Hepatocyte (in vitro differentiated cells): ENCODE measurements around the gene ARHGEF10L. TPM values are rescaled to one million over a fixed set of nuclear protein-coding genes. Genes with fewer than 3 reads are reported as not detected.

Experiments used
- DNase-seq: peaks from one replicate; pipeline ENCODE4 v3.0.0-alpha.2; 2016; ENCODE audit warnings: low spot score
- H2AFZ ChIP-seq: fragments of 200-600 bp; sonication (generic); 2 replicates; pipeline ENCODE4 v1.6.0; 2016; ENCODE audit warnings: antibody characterized with exemption, mild to moderate bottlenecking
- H3K27ac ChIP-seq: fragments of 200-600 bp; sonication (generic); 2 replicates; pipeline ENCODE4 v1.5.1; 2016; ENCODE audit warnings: mild to moderate bottlenecking
- H3K27me3 ChIP-seq: fragments of 200-600 bp; sonication (generic); 2 replicates; pipeline ENCODE4 v1.6.1; 2016
- H3K36me3 ChIP-seq: fragments of 200-600 bp; sonication (generic); replicated peaks from 2 replicates; pipeline ENCODE4 v1.5.1; 2016; ENCODE audit warnings: low read depth; ENCODE audit not compliant: insufficient read depth
- H3K4me1 ChIP-seq: fragments of 200-600 bp; sonication (generic); 2 replicates; pipeline ENCODE4 v1.5.1; 2016; ENCODE audit warnings: mild to moderate bottlenecking, moderate library complexity; ENCODE audit not compliant: insufficient read depth
- H3K4me2 ChIP-seq: fragments of 200-600 bp; sonication (generic); 2 replicates; pipeline ENCODE4 v1.6.0; 2016
- H3K4me3 ChIP-seq: fragments of 200-600 bp; sonication (generic); 2 replicates; pipeline ENCODE4 v1.5.1; 2016; ENCODE audit warnings: mild to moderate bottlenecking
- H3K79me2 ChIP-seq: fragments of 200-600 bp; sonication (generic); 2 replicates; pipeline ENCODE4 v1.6.0; 2017; ENCODE audit warnings: mild to moderate bottlenecking
- H3K9me2 ChIP-seq: fragments of 200-600 bp; sonication (generic); replicated peaks from 2 replicates; pipeline ENCODE4 v1.6.0; 2017; ENCODE audit warnings: mild to moderate bottlenecking; ENCODE audit not compliant: insufficient read depth
- H3K9me3 ChIP-seq: fragments of 200-600 bp; sonication (generic); 2 replicates; pipeline ENCODE4 v1.5.1; 2016; ENCODE audit warnings: low read depth, mild to moderate bottlenecking
- H4K20me1 ChIP-seq: fragments of 200-600 bp; sonication (generic); 2 replicates; pipeline ENCODE4 v1.6.0; 2016; ENCODE audit warnings: mild to moderate bottlenecking; ENCODE audit not compliant: insufficient read depth, poor library complexity, severe bottlenecking
- CTCF ChIP-seq: fragments of 200-600 bp; sonication (generic); IDR thresholded peaks from 2 replicates; pipeline ENCODE4 v1.5.1; 2016; ENCODE audit warnings: antibody characterized with exemption, mild to moderate bottlenecking; ENCODE audit not compliant: poor library complexity
- EZH2 ChIP-seq: fragments of 200-600 bp; sonication (generic); IDR thresholded peaks from 2 replicates; pipeline ENCODE4 v1.6.1; 2016; ENCODE audit warnings: antibody characterized with exemption, mild to moderate bottlenecking, borderline replicate concordance
- EZH2phosphoT487 ChIP-seq: fragments of 200-600 bp; sonication (generic); IDR thresholded peaks from one replicate; pipeline ENCODE4 v1.6.1; 2018; ENCODE audit warnings: antibody characterized with exemption, mild to moderate bottlenecking, low read depth, moderate library complexity; ENCODE audit not compliant: unreplicated experiment, severe bottlenecking
- WGBS: methylation state at CpG from one replicate; pipeline ENCODE4 v1.1.6; 2016; ENCODE audit warnings: low lambda C conversion rate; ENCODE audit errors: missing lambda C conversion rate; 5-methylcytosine and 5-hydroxymethylcytosine counted together
- polyA plus RNA-seq: library from polyadenylated mRNA; unstranded; fragments of >200 nt; fragmentation: Nextera tagmentation; extraction: Ambion mirVana; gene quantifications from 2 replicates; pipeline ENCODE4 v1.2.1, GENCODE V29; 2016
- total RNA-seq: library from RNA; depleted of rRNA; stranded (reverse); fragments of >200 nt; gene quantifications from 2 replicates; pipeline ENCODE4 v1.2.3, GENCODE V29; 2014

The ARHGEF10L gene
- total and polyA plus RNA-seq, 2 experiments from 2014 or later: 40.4 to 48.3 TPM

DNA sequence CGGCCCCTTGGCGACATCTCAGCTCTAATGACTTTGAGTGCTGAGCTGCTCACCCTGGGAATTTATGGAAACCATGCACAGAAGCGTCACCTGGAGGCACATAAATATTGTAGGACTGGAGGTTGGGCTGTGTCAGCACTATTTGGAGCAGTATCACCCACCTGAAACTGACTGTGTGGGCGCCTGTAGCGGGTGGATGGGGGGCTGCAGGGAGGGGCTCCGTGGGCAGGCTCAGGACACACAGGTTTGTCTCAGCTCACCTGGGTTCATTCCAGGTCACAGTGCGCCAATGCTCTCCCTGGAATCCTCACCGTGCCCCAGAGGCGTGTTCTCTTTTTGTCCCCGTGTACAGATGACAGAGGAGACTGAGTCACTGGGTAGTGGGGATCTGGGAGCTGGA, 140.8 kb downstream of the ARHGEF10L start:
- 91% methylated on average over 10 of the region's 10 CpGs for WGBS
- no peak for DNase-seq
- H3K27me3 ChIP-seq: no peaks in the 10 kb centered on the region
- H3K9me2 ChIP-seq: no peaks in the 10 kb centered on the region
- H3K4me3 ChIP-seq: no peak overlapping the region
- H2AFZ ChIP-seq: no peak overlapping the region
- no peak overlapping the region for H3K4me2 ChIP-seq
- no peaks in the 10 kb centered on the region for H3K9me3 ChIP-seq
- H3K79me2 ChIP-seq: no peaks in the 10 kb centered on the region
- no peak overlapping the region for H3K27ac ChIP-seq
- no peak for TF ChIP-seq CTCF
- no peak for TF ChIP-seq EZH2phosphoT487
- TF ChIP-seq EZH2: no peak
- peaks cover 2% of the 10 kb centered on the region for H4K20me1 ChIP-seq
- no peaks in the 10 kb centered on the region for H3K36me3 ChIP-seq
- no peaks in the 10 kb centered on the region for H3K4me1 ChIP-seq

DNA sequence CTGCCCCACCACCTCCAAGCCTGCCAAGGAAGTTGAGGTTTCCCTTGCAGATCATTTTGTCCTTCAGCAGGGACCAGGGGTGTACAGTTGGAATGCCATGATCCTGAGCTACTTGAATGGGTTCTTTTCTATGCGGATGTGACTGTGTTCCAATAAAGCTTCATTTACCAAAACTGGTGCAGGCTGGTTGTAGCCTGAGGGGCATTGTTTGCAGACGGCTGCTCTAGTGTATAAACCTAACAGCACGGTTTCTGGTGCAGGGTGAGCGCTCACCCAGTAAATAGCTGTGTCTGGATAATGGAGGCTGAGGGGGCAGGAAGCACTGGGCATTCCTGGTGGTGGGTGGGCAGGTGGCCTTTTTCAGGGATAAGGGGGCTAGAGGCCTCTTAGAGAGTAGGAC, 142.9 kb downstream of the ARHGEF10L start:
- Histone ChIP-seq H3K9me3 (no peaks in the 10 kb centered on the region), H3K4me2 (no peak overlapping the region), H2AFZ (no peak overlapping the region), H3K27me3 (no peaks in the 10 kb centered on the region), H3K27ac (no peak overlapping the region), H3K4me3 (no peak overlapping the region), H3K79me2 (no peaks in the 10 kb centered on the region), H3K9me2 (no peaks in the 10 kb centered on the region), H3K36me3 (no peaks in the 10 kb centered on the region), H3K4me1 (no peaks in the 10 kb centered on the region), H4K20me1 (no peaks in the 10 kb centered on the region)
- no peak for TF ChIP-seq EZH2phosphoT487
- WGBS: 72% methylated on average over 4 of the region's 4 CpGs
- no peak for DNase-seq

DNA sequence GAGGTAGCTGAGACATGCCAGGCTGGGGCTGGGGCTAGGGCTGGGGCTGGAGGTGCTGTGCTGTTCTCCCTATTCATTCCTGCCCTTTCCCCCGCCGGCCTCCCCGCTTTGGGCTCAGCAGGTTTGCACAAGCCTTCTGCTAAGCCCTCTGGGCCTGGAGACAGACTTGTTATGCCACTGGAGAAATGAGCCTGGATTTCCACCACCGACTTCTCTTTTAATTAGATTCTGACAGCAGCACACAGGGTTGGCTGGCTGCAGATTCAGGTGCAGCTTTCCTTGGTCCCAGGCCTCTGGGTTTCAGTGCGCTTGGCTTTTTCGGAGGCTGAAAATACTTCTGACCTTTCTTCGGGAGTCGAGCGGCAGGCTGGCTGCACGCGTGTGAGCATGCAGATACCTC, 144.1 kb downstream of the ARHGEF10L start:
- DNase-seq: no peak
- Histone ChIP-seq H3K36me3 (no peaks in the 10 kb centered on the region), H4K20me1 (no peaks in the 10 kb centered on the region), H3K79me2 (no peaks in the 10 kb centered on the region), H3K9me3 (no peaks in the 10 kb centered on the region), H3K9me2 (no peaks in the 10 kb centered on the region), H3K27ac (no peak overlapping the region), H2AFZ (no peak overlapping the region), H3K4me2 (no peak overlapping the region), H3K4me3 (no peak overlapping the region), H3K27me3 (no peaks in the 10 kb centered on the region), H3K4me1 (no peaks in the 10 kb centered on the region)
- TF ChIP-seq EZH2phosphoT487 (no peak), CTCF (no peak), EZH2 (no peak)
- 87% methylated on average over 11 of the region's 11 CpGs for WGBS

DNA sequence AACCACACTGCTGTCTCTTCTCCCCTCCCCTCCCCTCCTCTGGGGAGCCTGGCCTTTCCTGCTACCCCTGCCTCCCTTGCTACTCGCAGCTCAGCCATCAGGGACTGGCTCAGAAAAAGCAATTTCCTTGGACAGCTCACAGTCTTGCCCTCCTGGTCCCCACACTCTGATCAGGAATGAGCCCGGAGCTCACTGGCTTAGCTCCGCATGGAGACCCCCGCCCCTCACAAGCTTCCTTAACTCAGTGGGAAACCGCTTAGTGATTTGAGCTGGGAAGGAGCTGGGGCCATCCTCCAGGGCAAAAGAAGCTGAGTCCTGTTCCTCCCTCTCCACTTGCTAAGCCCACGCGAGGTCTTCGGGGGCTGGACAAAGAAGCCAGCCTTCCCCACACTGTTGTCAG, 145.3 kb downstream of the ARHGEF10L start:
- TF ChIP-seq EZH2 (no peak), CTCF (no peak), EZH2phosphoT487 (no peak)
- no peaks in the 10 kb centered on the region for H4K20me1 ChIP-seq
- no peaks in the 10 kb centered on the region for H3K9me3 ChIP-seq
- no peak for DNase-seq
- H3K27me3 ChIP-seq: no peaks in the 10 kb centered on the region
- no peaks in the 10 kb centered on the region for H3K36me3 ChIP-seq
- no peaks in the 10 kb centered on the region for H3K79me2 ChIP-seq
- no peaks in the 10 kb centered on the region for H3K9me2 ChIP-seq
- 85% methylated on average over 8 of the region's 8 CpGs for WGBS
- H3K4me2 ChIP-seq: no peak overlapping the region
- no peak overlapping the region for H3K27ac ChIP-seq
- no peak overlapping the region for H3K4me3 ChIP-seq
- H2AFZ ChIP-seq: no peak overlapping the region
- no peaks in the 10 kb centered on the region for H3K4me1 ChIP-seq
